Head of caudate nucleus (tissue), 42 donors: ENCODE data around the gene FHOD3.
"Not testable (repeated sequence)": the region's sequence is repeated elsewhere in the genome, so short reads cannot be mapped to it uniquely, and the experiment has no call there.

Experiments used
- DNase-seq, 42 donors: peaks; one replicate each; pipeline versions ENCODE4 v3.0.0 to v3.0.0-alpha.2; 2020 to 2021; ENCODE audit warnings: mixed read lengths in 7 of 42
- intact Hi-C: fragments of 100-400 bp; cut with DNase I; formaldehyde crosslinking; loops from one replicate; pipeline ENCODE4 v1.15.0; 2022

FHOD3 gene

DNA sequence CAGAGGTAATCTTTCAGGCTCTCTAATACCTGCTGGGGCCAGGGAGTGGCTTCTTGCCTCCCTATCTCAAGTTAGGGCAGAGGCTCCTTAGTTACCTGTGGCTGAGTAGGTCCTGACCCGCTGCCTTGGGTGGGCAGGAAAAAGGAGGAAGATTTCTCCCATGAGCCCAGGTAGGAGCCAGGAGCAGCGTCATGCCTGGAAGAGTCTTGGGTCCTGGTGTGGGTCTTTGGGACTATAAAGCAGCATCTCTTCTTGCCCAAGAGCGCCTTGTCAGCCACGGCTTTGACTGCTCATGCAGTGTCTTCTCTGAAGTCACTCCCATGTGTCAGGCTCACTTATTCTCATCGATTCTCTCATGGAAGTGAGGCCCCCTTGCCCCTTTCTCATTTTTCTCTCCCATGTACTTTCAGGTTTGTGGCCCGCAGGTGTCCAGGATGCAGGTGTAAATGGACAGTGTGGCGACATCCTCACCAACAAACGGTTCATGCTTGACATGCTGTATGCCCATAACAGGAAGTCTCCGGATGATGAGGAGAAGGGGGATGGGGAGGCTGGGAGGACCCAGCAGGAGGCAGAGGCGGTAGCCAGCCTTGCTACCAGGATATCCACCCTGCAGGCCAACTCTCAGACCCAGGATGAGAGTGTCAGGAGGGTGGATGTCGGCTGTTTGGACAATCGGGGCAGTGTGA, 420.1 kb downstream of the FHOD3 start:
- DNase-seq = no peak
- intact Hi-C loops = no loop called here

DNA sequence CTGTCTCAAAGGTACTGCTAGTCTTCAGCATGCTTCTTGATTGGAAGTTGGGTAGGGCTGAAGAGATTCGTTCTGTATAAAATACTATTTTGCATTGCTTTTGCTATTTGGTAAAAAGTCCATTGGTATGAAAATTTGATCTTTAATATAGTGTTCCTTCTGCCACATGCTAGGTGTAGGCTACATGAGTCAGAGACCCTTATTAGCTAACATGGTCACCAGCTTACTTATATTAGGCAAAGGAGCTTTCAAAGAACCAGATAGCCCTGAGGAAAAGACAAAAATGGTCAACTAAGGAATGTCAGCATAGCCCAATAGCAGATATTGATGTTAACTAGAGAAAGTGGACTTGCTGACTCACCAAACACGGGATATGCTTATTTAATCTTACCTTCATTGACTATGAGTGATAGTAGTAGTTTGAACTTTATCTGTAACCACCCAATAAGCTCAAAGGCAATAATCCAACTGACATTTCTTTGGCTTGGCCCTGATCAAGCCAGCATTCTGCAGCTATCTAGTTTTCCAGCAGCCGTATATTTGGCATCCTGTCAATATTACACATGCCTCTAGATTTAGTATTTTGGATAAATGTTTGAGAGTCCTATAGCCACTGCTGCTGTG, 421.3 kb downstream of the FHOD3 start:
- no peak for DNase-seq
- intact Hi-C loops = no loop called here

DNA sequence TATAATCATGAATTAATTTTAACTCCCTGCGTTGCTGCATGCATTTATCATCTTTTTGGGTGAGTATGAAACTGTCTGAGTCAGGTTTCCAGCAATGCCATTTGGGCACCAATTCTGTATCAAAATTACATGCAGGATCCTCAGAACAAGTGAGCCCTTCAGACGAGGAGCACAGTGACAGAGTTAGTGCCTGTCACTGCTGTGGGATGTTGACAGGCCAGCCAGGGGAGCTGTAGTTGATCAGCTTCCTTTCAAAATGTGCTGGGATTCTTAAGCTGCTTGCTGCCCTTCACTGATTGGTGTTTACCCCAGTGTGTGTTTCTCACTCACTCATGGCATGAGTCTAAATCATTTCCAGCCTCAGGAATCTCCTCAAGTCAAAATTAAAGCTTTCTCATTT, 422.1 kb downstream of the FHOD3 start:
- intact Hi-C loops = no loop called here
- no peak for DNase-seq

DNA sequence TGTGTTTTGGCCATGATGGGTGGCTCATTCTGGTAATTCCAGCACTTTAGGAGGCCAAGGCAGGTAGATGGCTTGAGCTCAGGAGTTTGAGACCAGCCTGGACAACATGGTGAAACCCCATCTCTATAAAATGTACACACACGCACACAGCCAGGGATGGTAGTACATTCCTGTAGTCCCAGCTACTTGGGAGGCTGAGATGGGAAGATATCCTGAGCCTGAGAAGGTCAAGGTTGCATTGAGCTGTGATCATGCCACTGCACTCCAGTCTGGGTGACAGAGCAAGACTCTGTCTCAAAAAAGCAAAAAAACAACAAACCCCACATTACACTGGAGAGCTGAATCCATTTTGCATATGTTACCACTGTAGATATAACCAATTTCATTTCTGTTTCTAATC, 423.8 kb downstream of the FHOD3 start:
- intact Hi-C loops, DNase-seq: not testable (repeated sequence)

DNA sequence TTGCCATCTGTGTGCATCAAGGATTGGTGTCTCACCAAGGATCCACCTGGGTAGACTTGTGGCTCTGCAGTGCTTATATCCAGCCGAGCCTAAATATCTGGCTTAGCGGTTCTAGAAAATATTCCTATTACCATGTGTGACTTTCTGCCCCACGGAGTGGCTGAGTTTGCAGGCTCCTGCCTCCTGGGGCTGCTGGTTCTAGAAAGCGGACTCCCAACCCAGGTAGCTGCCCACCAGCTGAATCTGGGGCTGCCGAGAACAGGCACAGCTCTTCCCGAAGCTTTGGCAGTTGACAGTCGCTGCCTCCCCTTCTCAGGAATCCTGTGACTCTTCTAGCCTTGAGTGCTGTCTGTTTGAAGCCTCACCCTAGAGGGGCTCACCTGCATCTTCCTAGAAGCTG, 426.7 kb downstream of the FHOD3 start:
- intact Hi-C loops = no loop called here
- DNase-seq = no peak

DNA sequence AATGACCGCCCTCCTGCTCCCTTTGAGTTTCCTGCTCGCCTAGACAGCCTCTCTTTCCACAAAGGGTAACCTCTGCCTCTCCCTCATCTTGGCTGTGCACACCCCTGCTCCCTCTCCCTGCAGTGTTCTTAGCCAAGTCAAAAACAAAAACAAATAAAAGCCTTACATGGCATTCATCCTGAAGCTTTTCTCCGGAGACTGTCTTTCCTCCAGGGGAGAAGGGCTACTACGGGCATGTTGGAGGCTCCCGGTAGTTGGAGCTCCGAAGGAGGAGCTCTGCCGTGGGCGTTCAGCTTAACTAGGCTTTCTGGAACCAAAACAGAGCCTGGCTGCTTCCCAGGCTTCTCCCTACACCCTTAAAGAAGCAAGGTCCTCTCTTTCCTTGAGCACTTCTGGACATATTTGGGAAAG, 427.1 kb downstream of the FHOD3 start:
- DNase-seq = peak in 25 of 42 donors; percentile 9 to 69 (median 25)
- intact Hi-C loops = no loop called here

DNA sequence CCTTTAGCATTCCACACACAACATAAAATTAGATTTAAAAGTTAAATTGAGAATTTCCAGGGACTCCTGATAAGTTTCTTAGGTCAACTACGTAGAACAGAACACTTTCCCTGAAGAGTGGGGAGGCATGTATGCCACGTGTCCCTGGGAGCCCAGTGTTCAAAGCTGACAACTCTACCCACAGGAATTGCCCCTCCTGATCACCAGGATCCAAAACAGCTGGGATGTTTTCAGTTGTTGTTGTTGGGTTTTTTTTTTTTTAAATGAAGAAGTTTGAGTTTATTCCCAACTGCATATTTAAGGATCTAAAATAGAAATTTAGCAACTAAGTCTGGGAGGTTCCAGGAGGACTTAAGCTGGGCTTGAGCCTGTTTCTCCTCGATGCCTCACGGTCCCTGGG, 430.8 kb downstream of the FHOD3 start:
- no peak for DNase-seq
- intact Hi-C loops = no loop called here

DNA sequence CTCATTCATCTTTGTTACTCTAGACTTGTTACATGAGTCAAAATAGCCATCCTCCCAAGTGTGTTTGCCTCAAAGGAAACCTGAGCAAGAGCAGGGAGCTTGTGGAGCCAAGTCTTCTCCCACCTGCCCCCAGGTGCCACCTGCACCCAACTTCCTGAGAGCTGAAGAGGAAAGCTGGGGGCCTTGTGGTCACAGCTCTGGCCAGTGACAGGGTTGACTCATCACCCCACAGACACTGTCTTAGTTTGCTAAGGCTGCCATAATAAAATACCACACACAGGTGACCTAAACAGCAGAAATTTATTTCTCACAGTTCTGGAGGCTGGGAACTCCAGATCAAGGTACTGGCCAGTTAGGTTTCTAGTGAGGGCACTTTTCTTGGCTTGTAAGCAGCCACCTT, 431.7 kb downstream of the FHOD3 start:
- no peak for DNase-seq
- intact Hi-C loops = no loop called here

DNA sequence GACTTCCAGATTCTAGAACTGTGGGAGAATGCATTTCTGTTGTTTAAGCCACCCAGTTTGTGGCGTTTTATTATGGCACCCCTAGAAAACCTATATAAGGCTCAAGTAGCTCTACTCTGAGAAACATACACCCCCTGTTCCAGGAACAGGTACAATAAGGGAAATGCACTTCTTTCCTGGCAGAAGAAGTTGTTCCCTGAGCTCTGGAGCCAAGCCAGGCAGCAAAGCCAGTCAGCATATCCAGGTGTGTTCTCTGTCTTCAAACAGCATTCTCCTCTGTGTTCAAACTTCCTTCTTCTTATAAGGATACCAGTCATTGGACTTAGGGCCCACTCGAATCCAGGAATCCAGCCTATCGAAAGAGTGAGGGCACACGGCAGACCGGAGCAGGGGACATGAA, 434.8 kb downstream of the FHOD3 start:
- intact Hi-C loops = no loop called here
- no peak for DNase-seq

DNA sequence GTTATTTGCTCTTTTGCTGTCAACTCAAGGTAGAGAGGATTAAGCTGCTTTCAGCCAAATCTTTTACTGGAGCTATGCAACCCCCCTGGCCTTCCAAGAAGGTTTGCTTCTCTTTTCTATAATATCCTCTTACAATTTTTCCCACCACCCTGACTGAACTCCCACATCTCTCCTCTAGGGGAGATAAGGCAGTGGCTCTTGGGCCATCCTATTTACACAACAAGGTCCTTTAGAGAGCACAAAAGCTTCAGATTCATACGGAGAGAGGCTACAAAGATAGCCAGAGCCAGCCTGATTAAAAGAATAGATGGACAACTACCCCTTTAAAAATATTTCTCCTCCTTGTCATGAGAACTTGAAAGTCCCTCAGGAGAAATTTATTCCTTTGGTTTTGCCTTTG, 435.6 kb downstream of the FHOD3 start:
- intact Hi-C loops = no loop called here
- no peak for DNase-seq

DNA sequence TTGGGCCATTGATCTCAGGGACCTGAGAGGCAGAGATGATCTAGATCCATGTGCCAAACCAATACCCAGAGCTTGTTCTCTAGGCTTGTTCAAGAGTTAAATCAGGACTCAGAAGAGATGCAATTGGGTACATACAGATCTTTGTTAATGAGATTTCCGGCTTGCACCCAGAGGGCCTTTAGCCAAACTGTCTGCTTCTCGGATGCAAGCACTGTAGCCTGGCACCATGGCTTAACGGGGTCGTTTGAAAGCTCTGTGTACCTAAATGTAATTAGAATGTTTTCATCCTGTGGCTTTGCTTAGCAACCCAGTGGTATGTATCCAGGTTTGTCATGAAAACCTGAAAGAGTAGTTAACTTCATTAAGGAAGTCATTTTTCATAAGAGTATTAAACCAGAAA, 437.1 kb downstream of the FHOD3 start:
- intact Hi-C loops = no loop called here
- DNase-seq = peak in 1 of 42 donors; percentile 18

DNA sequence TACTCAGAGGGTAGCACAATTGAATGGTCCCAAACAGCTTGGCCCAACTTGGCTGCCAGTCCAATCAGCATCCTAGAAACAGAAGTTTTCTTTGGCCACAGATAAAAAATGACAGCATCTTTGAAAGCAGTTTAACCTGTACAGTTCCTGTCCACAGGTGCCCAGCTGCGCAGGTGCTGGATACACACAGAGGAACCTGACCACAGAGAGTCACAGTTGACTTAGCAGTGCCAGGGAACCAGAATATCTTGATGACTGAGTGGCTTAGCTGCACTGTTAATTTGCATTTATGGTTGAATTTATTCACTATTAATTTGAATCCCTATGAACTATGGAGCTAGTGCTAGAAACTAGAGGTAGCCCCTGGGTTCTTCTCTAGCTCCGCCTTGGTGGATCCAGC, 437.6 kb downstream of the FHOD3 start:
- intact Hi-C loops = no loop called here
- no peak for DNase-seq

DNA sequence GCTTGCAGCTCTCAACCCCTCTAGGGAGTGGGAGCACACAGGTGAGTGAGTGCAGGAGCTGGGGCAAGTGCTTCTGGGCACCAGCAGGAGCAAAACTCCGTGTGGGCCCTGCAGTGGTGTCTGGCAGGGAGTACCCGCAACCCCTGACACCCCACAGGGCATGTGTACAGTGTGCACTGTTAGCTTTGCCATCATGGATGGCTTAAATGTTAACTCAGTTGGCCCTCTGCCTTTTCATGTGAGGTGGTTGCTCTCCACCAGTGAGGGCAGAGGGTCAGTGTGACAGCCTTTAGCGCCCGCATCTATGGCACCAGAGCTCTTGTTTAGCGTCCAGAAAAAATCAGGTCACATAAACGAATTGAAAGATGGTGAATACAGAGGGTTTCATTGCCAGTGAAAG, 438.6 kb downstream of the FHOD3 start:
- no peak for DNase-seq
- intact Hi-C loops = no loop called here

DNA sequence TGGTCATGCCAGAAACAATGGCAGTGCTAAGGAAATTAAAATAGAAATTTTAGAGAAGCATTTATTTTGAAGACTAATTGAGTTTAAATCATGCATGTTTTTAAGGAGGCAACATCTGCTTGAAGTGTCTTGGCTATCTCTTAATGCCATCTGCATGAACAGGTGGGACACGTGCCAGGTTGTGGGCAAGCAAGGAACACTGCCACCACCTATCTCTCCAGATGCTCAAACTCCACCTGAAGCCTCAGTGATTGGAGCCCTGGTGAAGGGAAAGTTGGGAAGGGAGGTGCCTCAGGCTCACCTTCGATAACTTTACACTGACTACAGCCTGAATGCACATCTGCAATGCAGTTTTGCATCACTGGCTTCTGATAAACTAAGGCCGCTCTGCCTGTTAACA, 439.8 kb downstream of the FHOD3 start:
- intact Hi-C loops = no loop called here
- no peak for DNase-seq

DNA sequence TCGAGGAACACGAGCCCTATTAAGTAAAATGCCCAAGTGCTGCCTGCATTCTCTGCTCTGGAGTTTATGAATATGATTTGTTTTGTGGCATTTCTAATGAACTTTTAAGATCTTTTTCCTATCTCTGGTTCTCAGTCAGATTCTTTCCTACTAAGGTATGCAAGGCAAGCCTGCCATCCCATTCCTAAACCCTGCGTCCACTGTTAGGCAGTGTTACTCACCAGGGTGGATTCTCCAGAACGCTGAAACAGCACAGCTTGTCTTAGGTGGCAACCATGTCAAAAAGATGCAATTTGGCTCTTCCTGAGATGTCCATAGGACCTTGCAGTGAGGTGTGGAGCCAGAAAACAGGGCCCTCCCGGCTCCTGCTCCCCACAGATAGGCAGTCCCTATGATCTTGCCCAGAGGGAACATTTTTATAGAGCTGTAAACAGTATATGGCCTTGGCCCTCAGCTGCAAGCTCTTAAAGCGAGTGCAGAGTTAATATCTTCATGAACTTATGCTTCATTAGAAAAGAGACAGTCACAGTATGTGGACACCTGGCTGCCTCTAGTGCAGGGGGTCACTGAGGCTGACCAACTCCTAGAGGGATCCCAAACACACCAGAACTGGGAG, 446.9 kb downstream of the FHOD3 start:
- intact Hi-C loops = no loop called here

DNA sequence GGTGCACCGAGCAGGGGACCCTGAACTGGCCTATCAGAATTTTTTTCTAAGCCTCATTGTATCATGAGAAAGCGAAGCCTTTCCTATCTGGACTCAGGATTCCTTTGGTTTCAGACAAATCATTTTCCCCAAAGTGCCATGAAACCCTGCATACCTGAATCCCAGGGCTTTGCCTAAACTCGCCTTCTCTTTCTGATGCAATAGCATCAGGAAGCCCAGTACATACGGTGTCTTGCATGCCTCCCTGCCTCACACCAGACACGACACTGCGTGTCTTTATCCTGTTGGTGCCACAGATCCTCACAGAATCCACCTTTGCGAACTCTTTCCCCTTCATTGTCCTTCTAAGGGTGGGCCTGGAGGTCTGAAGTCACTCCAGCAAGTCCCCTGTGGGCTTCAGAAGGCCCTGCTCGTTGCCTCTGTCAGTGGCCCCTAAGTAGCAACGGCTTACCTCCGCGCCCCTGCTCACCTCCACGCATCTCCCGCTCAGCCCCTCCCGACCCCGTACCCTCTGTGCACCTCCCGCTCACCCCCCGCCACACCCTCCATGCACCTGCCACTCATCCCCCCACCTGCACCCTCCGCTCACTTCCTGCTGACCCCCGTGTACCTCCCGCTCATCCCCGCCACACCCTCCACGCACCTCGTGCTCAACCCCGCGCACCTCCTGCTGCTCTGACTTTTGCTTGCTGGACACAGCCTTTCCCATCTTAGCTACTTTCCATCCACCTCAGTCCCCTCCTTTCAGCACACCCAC, 447.9 kb downstream of the FHOD3 start:
- intact Hi-C loops = no loop called here
- DNase-seq = no peak

More for the DNA sequence above, 446.9 kb downstream of the FHOD3 start:
- DNase-seq = no peak

DNA sequence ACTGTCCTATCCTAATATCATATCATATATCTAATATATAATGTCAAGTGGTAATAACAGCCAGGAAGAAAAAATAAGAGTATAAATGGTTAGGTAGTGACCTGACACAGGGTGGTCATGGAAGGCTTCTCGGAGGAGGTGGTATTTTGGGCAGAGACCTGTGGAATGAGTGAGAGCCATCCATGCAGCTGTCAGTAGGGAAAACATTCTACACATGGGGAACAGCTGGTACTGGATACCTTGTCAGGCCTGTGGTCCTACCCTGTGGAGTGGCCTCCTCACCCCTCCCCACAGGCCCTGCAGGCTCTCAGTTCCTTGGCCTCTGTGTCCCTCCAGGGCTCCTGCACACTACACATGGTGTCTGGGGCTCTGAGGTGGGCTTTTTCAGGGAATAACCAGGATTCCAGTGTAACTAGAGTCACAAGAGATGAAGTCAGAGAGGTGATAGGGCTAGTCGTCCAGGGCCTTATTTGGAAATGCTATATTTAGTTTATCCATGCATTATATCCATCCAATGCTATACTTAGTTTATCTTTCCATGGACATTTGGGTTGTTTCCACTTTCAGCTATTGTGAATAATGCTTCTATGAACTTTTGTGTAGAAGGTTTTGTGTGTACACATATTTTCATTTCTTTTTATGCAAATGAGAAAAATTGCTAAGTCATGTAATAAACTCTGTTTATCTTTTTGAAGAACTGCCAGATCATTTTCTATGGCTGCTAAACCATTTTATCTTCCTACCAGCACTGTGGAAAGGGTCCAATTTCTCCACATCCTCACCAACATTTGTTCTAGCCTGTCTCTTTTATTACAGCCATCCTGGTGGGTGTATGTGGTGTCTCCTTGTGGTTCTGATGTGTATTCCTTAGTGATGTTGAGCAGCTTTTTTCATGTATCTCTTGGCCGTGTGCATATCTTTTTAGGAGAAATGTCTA, 455.7 kb downstream of the FHOD3 start:
- DNase-seq = no peak
- intact Hi-C loops = no loop called here

DNA sequence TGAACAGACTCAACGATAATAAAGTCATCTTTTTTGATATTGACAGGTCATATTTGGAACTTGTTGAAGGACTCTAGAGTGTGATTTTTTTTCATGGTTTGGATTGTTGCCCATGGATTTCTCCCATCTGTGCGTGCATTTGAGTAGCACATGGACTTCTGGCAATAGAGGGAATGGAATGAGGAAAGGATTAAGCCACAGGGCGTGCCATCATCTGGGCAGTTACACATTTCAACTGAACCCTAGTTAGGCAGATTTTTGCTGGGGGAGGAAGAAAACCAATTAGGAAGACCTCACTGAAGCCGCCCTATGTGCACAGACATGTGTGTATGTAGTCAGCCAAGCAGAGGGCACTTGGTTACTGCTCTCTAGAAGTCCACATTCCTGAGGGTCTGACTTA, 458.7 kb downstream of the FHOD3 start:
- intact Hi-C loops = loop anchor here (5.0 kb wide), 1 partner anchor 64 kb away; no protein-coding TSS in a partner anchor
- no peak for DNase-seq

DNA sequence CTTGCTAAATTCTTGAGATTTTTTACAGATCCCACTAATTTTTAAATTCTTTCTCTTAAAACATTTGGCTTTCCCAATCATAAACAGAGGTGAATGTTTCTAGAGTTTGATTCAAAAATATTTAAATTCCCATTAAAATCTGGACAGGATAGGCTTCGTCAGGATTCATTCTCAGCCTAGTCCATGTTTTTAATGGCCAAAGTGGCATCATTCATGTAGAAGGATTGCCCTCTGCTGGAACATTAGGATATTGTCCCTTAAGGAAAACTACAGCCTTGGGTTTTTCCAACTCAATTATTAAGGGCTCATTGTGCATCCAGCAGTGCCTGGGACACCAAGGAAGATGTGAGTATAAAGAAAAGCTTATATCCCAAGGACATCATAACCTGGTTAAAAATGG, 459.6 kb downstream of the FHOD3 start:
- DNase-seq = peak in 12 of 42 donors; percentile 4 to 76 (median 34)
- intact Hi-C loops = loop anchor here (5.0 kb wide), 1 partner anchor 65 kb away; no protein-coding TSS in a partner anchor
